NCI-H1930 (cell line): Measurements from ENCODE around the gene COX8C.
A peak's percentile ranks its signal among the peaks of the same experiment; 100 is the strongest.
"Not testable (repeated sequence)": the region's sequence is repeated elsewhere in the genome, so short reads cannot be mapped to it uniquely, and the experiment has no call there.

Source experiments
- DNase-seq, 2 experiments: peaks; one replicate each; lab custom pipeline; 2025; lab: John Stamatoyannopoulos, UW

The COX8C gene

DNA sequence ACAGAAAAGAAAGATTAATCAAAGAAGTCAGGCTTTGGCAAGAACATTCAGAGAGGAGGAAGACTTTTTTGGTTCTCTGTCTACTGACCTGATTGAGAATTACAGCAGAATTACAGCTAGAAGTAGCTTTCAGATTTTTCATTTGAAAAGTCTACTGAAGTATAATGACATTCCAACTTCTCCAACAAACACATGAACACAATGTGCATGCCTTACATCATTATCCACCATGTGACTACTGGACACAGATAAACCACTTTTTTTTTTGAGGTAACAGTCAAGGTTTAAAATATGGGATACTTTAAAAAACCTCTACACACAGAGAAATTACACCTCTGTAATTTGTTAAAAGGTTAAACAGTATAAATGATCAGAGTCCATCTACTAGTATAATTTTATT, 26.5 kb upstream of the COX8C start:
- DNase-seq = no peak

- DNase-seq = no peak
These were observed 23.9 kb upstream of the COX8C start for GRCh38 chr14:93322929-93323599.

DNA sequence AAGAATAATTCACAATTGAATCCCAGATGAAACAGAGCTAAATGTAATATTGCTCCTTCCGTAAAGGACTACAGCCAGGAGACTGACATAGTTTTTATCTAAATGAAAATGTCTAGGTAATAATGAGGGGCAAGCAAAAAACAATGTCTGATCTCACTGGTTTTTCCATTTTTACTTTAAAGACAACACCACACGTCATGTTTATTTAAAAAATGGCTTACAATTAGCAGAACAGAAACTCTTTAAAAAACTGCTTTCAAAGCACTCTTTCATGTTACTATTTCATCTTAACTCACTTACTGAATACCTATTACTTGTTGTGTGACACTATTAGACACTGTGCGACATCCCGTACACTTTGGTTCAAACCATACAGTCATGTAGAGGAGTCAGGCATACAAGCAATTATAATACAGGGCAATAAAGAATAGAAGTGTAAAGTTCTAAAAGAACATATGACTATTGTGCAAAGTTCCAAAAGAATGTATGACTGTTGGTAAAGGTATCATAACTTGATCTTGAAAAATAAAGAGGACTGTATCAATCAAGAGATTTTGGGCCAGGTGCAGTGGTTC, 23.3 kb upstream of the COX8C start:
- DNase-seq = no peak

- DNase-seq = no peak
These were observed 20.8 kb upstream of the COX8C start for GRCh38 chr14:93326196-93326595.

- no peak for DNase-seq
These were observed 18.4 kb upstream of the COX8C start for GRCh38 chr14:93328546-93328945.

DNA sequence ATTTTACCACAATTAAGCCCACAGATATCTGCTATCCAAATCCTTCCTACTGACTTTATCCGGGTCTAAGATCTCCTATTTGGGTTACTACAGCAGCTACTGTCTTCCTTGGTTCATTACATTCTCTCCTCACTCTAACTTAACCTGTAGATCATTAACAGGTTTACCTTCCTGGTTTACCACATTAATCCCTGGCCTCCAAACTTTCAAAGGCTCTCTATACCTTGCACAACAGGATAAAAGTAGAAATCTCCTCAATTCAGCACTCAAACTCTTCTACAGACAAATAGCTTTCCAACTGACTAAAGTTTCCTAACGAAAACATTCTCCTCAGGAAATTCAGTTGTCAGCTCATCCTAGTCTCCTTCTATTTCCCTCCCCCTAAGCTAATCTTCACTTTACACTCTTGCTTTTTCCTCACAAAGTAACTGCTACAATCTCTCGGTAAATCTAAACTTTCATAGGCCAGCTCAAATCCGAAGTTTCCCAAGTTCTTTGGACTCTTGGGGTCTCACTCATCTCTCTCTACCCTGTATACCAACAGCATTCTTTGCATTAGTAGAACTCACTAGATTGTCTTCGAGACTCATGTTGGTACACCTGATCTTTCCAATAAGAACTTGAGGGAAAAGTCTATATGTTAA, 16.9 kb upstream of the COX8C start:
- no peak for DNase-seq

DNA sequence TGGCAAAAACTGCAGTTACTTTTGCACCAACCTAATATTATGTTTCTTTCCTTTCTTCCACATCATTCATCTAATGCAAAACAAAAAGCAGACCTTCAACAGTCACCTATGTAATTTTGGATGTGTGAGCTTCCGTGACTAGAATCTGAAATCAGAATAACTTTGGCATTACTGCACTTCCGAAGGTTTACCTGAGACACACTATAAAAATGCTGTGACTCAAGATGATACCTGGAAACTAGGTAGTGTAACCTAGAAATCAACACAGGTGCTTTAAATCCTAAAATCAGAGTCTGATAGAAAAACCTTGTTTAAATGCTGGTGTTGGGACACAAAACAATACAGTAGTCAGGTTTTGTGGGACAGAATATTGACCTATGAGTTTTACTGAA, 16.4 kb upstream of the COX8C start:
- no peak for DNase-seq

GRCh38 chr14:93331002-93331727, 15.8 kb upstream of the COX8C start:
- no peak for DNase-seq

DNA sequence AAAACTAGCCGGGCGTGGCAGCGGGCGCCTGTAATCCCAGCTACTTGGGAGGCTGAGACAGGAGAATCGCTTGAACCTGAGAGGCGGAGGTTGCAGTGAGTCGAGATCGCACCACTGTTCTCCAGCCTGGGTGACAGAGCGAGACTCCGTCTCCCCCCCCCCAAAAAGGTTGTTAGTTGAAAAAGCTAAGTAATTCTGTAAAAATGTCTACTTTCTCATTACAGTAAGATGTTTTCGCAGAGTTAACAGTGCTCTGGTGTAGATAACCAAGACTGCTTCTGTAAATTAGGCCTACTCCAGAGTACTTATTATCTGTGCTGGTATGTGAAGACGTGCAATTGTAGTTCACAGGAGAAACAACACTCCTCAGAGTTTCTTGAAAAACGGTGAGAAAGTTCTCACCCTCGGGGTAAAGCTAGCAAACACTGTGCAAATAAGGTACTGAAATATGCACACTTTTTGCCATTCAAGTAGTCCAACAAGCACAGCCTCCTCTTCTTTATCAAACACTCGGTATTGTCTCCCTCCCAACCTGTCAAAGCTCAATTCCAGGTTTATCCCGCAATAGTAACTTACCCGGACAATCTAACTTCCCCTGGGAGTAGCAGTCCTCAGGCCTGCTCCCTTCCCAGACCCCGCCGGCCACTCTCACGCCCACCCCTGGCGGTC, 15.1 kb upstream of the COX8C start:
- DNase-seq = no peak

DNA sequence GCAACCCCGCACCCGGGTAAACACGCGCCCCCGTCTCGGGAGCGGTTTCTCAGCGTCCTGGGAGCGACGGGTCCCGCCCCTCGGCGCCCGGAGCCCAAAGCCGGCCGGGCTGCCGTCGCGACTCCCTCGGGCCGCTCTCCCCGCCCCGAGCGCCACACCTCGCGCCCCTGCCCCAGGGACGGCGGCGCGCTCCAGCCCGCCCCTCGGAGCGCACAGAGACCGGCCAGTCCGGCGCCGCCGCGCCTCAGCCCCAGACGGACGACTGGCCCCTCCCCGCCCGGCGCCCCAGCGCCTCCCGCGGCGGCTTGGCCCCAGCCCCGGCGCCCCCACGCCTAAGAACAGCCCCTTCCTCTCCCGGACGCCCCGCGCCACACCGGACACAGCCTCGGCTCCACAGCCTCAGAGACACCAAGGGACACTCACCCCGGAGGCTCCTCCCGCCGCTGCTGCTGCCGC, 14.6 kb upstream of the COX8C start:
- DNase-seq = peak in 1 of 2 experiments; percentile 55

DNA sequence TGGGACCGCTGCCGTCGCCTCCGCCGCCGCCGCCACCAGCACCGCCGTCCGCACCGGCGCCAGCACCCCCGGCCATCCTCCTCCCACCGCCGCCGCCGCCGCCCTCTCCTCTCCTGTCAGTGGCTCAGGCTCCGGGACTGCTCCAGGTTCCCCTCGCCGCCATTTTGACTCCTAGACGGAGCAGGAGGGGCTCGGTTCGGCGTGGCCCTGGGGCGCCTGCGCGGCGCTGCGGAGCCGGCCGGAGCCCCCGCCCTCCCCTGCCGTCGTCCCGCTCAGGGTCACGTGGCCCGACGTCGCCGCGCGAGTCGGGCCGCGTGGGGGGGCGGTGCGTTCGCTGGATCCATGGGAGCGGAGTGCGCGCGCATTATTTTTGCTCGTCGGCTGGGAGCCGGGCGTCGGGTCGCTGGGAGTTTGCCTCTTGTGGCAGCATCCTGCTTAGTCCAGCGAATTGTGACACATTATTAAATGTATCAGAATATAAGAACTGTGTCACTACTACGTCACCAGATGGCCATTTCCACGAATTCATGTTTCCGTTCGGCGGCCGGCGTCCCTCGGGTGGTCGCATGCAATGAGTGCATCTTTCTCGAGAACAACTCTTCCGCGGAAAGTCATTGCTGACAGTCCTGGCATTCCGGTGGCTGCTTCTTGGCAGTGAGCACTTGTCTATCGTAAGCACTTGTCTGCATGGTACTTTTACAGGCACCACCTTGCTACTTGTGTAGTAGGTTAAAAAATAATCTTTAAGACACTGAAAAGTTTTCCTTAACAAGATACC, 13.9 kb upstream of the COX8C start, which contains the start of gene BTBD7:
BTBD7 (minus strand) TSS at position 184 of the 778 bp plus-strand sequence. CDS start 36,985 bp downstream, outside the sequence.
- peak; percentile 94 to 95 for DNase-seq

- no peak for DNase-seq
These were observed 13.3 kb upstream of the COX8C start for GRCh38 chr14:93333631-93334103.

GRCh38 chr14:93337143-93337753, 9.7 kb upstream of the COX8C start:
- DNase-seq = no peak

- no peak for DNase-seq
These were observed 9.1 kb upstream of the COX8C start for GRCh38 chr14:93337884-93338283.

GRCh38 chr14:93343266-93343665, 3.7 kb upstream of the COX8C start:
- DNase-seq = no peak

GRCh38 chr14:93343797-93344196, 3.2 kb upstream of the COX8C start:
- no peak for DNase-seq

GRCh38 chr14:93347850-93348249, 868 bp downstream of the COX8C start:
- no peak for DNase-seq

DNA sequence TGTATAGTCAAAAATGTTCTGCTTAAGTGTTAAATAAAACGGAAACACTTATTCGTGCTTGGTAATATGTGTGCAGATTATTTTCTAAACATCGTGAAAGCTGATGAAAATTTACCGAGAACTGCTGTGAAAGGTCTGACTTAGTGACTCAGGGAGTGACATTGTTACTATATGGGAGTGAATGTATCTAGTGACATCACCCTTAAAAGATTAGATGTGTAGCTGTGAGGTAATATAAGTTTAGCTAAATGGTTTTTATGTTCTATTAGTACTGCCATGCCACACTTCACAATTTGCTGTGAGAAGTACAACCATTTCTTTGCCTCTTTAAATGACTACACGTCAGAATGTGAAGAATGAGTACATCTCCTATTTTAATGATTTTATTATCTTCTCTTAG, 1.3 kb downstream of the COX8C start:
- no peak for DNase-seq

GRCh38 chr14:93354873-93355272, 7.9 kb downstream of the COX8C start:
- DNase-seq = not testable (repeated sequence)

DNA sequence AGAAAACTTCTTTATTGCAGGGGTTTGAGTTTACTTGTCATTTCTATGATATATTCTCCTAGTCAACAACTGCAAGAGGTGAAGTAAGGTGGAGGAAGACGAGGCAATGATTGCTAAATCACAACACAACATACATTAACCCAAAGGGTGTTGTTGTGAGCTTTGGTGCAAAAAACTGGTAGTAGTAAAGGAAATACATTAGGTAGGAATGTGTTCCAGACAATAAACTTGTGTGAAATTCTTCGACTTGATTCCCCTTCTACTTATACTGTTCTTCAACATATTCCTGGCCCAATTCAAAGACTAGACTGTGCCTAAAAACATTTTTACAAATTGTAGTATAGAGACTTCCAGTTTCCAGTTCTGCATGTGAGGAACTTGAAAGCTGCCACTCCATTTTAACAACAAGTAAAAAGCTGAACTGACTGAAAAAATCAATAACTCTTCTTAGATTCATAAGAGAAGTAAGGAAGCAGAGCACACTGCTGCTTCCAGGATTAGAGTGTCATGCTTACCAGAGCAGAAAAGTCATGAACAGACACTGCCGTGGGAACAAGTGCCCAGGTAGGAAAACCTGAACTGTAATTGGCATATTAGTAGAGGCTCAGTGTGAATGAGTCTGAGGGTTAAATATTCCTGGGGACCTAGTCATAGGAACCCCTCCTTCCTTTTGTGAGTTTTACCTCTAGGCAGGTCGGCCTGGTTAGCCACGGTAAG, 22.2 kb downstream of the COX8C start:
- DNase-seq = no peak
